HG03095 (cell line): ENCODE results near the gene LEMD1.
"Not testable (repeated sequence)": the region's sequence is repeated elsewhere in the genome, so short reads cannot be mapped to it uniquely, and the experiment has no call there.

Experiments used
- ATAC-seq: cut with Tn5 transposase; IDR thresholded peaks from one replicate; pipeline ENCODE4 v1.9.1; 2021; ENCODE audit warnings: moderate library complexity; ENCODE audit not compliant: unreplicated experiment

Gene LEMD1

GRCh38 chr1:205430696-205431305, 8.9 kb upstream of the LEMD1 start:
- no peak for ATAC-seq

- no peak for ATAC-seq
These were observed 8.2 kb upstream of the LEMD1 start for GRCh38 chr1:205429762-205430695.

GRCh38 chr1:205424901-205425600, 3.2 kb upstream of the LEMD1 start:
- no peak for ATAC-seq

GRCh38 chr1:205423814-205424399, 2.1 kb upstream of the LEMD1 start:
- ATAC-seq: no peak

GRCh38 chr1:205422993-205423642, 1.3 kb upstream of the LEMD1 start:
- no peak for ATAC-seq

GRCh38 chr1:205420938-205421337, 918 bp downstream of the LEMD1 start:
- ATAC-seq: no peak

GRCh38 chr1:205417870-205418635, 3.8 kb downstream of the LEMD1 start:
- ATAC-seq: no peak

GRCh38 chr1:205416322-205416721, 5.5 kb downstream of the LEMD1 start:
- no peak for ATAC-seq

GRCh38 chr1:205410581-205411298, 11.1 kb downstream of the LEMD1 start:
- ATAC-seq: no peak

- ATAC-seq: no peak
These were observed 13.9 kb downstream of the LEMD1 start for GRCh38 chr1:205407970-205408369.

GRCh38 chr1:205406252-205406651, 15.6 kb downstream of the LEMD1 start:
- ATAC-seq: not testable (repeated sequence)

GRCh38 chr1:205404484-205404883, 17.4 kb downstream of the LEMD1 start:
- not testable (repeated sequence) for ATAC-seq

- no peak for ATAC-seq
These were observed 23.3 kb downstream of the LEMD1 start for GRCh38 chr1:205398586-205398985.

- no peak for ATAC-seq
These were observed 24.8 kb downstream of the LEMD1 start for GRCh38 chr1:205396967-205397616.

GRCh38 chr1:205395616-205396015, 26.2 kb downstream of the LEMD1 start:
- ATAC-seq: no peak

GRCh38 chr1:205392650-205393049, 29.2 kb downstream of the LEMD1 start:
- no peak for ATAC-seq

GRCh38 chr1:205391386-205391785, 30.5 kb downstream of the LEMD1 start:
- ATAC-seq: no peak

GRCh38 chr1:205387845-205388244, 34.0 kb downstream of the LEMD1 start:
- ATAC-seq: no peak

GRCh38 chr1:205382990-205383389, 38.9 kb downstream of the LEMD1 start:
- not testable (repeated sequence) for ATAC-seq
